Measurements from ENCODE around the gene KRTAP5-6. TPM values are rescaled to one million over a fixed set of nuclear protein-coding genes. Genes with fewer than 3 reads are reported as not detected.

The KRTAP5-6 gene
- total RNA-seq, 1 donor from 2014 or later, result not detected

GRCh38 chr11:1729692-1730011 is 32.7 kb downstream of the KRTAP5-6 start:
- TF ChIP-seq, protein P1, sequence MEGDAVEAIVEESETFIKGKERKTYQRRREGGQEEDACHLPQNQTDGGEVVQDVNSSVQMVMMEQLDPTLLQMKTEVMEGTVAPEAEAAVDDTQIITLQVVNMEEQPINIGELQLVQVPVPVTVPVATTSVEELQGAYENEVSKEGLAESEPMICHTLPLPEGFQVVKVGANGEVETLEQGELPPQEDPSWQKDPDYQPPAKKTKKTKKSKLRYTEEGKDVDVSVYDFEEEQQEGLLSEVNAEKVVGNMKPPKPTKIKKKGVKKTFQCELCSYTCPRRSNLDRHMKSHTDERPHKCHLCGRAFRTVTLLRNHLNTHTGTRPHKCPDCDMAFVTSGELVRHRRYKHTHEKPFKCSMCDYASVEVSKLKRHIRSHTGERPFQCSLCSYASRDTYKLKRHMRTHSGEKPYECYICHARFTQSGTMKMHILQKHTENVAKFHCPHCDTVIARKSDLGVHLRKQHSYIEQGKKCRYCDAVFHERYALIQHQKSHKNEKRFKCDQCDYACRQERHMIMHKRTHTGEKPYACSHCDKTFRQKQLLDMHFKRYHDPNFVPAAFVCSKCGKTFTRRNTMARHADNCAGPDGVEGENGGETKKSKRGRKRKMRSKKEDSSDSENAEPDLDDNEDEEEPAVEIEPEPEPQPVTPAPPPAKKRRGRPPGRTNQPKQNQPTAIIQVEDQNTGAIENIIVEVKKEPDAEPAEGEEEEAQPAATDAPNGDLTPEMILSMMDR (conservative IDR thresholded peaks at IDR 0.05), result no peak
- Mint-ChIP-seq H3K27ac (no peak overlapping the region), H3K9me3 (no peaks in the 10 kb centered on the region), H3K4me1 (ENCODE audit: unreplicated experiment) (peaks cover 3% of the 10 kb centered on the region), H3K36me3 (no peaks in the 10 kb centered on the region), H3K4me3 (no peak overlapping the region), H3K27me3 (peaks cover 74% of the 10 kb centered on the region)
- DNase-seq (ENCODE audit: extremely low spot score, unreplicated experiment), result no peak

DNA sequence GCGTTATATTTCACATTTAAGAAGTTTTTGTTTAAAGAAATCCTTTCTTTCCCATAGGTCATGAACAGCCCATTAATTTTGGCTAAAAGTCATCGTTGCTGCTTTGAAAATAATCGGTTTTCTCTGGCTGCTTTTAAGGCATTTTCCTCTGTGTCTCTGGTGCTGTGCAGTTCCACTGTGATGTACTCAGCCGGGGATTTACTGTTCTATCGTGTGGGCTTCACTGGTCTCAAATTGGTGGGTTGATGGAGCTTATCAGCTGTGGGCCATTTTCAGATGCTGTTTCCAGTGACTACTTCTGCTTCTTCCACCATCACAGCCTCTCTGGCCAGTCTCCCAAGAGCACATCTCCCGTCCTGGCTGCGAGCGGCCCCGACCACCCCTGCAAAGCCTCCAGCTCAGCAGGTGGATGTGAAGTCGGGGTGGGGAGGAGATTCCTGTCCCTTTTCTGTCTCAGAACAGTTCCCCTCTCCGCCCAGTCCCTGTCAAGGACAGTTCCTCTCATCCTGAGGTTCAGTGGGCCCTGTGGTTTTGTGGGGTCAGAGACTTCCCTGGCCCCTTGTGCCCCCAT is 33.1 kb downstream of the KRTAP5-6 start:
- Mint-ChIP-seq H3K27ac (peak overlapping the region; percentile 64), H3K4me1 (ENCODE audit: unreplicated experiment) (peaks cover 3% of the 10 kb centered on the region), H3K27me3 (peaks cover 73% of the 10 kb centered on the region), H3K4me3 (no peak overlapping the region), H3K9me3 (no peaks in the 10 kb centered on the region), H3K36me3 (no peaks in the 10 kb centered on the region)
- no peak for DNase-seq (ENCODE audit: extremely low spot score, unreplicated experiment)
- TF ChIP-seq, protein P1 (conservative IDR thresholded peaks at IDR 0.05), result no peak

DNA sequence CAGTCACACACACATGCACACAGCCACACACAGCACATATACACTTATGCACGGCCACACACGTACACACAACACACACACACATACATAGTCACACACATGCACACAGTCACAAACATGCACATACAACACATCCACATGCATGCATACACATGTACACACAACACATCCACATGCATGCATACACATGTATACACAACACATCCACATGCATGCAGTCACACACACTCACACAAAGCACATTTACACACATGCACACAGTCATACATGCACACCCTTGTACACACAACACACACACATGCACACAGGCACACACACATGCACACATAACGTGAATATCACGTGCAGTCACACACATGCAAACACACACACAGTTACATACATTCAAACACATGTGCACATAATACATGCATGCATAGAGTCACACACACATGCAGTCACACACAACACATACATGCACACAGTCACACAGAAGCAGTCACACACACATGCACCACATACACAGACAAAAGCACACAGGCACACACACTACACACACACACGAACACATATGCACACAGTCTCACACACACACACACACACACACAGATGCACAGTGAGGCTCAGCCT is 34.6 kb downstream of the KRTAP5-6 start:
- Mint-ChIP-seq H3K27me3 (peaks cover 81% of the 10 kb centered on the region), H3K9me3 (peaks cover 12% of the 10 kb centered on the region), H3K36me3 (no peaks in the 10 kb centered on the region), H3K4me3 (no peak overlapping the region), H3K27ac (no peak overlapping the region), H3K4me1 (ENCODE audit: unreplicated experiment) (peaks cover 3% of the 10 kb centered on the region)
- TF ChIP-seq, protein P1 (conservative IDR thresholded peaks at IDR 0.05), result no peak
- no peak for DNase-seq (ENCODE audit: extremely low spot score, unreplicated experiment)

DNA sequence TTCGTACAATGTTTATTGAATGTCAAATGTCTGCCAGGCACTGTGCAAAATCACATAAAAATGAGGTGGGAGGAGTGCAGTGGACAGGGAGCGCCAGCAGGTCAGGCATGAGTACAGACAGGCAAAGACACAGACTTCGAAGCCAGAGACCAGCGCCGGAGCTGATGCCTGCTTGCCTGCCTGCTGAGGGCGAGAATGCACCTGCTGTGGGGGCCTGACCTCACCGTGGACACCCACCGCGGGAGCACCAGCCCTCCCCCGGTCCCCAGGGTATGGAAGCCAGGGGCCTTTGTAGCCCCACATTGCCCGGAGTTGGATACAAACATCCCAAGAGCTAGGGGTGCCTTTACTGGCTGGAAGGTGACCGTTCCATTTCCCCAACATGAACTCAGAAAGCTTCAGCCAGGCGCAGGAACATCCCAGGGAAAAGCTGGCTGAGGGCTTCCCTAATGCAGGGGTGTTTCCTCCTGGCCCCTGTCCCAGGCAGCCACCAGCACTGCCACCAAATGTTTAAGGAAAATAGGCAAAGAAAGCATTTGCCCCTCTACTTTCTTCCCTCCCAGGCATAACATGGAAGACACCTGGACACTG is 35.5 kb downstream of the KRTAP5-6 start:
- Mint-ChIP-seq H3K27ac (no peak overlapping the region), H3K4me1 (ENCODE audit: unreplicated experiment) (peaks cover 3% of the 10 kb centered on the region), H3K27me3 (peaks cover 81% of the 10 kb centered on the region), H3K4me3 (no peak overlapping the region), H3K9me3 (peaks cover 14% of the 10 kb centered on the region), H3K36me3 (no peaks in the 10 kb centered on the region)
- TF ChIP-seq, protein P1 (conservative IDR thresholded peaks at IDR 0.05), result no peak
- no peak for DNase-seq (ENCODE audit: extremely low spot score, unreplicated experiment)

DNA sequence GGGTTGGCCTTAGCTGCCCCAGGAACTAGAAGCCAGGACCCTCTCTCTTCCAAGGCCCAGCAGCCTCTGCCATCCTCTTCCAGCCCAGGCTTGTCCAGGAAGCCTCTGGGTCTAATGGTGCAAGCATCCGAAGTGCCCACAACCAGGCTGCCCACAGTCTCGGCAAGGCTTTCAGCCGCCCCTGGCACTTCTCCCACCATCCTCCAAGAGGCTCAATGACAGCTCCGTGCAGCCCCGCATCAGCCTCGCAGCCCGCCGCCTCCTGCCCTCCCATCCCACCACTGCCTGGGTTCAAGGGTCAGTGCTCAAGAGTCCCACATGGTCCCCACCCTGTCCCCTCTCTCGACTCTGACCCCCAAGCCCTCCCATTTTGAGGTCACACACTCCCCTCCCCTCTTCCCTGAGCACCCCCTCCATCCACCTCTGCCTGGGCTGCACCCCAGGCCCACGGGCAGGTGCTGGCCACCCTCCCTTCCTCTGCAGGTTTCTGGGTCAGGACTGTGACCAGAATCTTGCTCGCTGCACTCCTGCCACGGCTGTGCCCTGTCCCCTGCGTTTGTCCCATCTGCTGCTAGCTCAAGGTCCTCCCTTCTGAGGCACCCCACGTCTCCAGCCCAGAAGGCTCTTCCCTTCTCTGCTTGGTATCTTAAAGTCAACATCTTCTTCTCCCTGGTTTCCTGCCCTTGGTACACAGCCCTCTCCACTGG is 36.2 kb downstream of the KRTAP5-6 start:
- Mint-ChIP-seq H3K27ac (peak overlapping the region; percentile 36), H3K9me3 (peaks cover 20% of the 10 kb centered on the region), H3K36me3 (no peaks in the 10 kb centered on the region), H3K27me3 (peaks cover 81% of the 10 kb centered on the region), H3K4me3 (no peak overlapping the region), H3K4me1 (ENCODE audit: unreplicated experiment) (peaks cover 3% of the 10 kb centered on the region)
- no peak for DNase-seq (ENCODE audit: extremely low spot score, unreplicated experiment)
- TF ChIP-seq, protein P1 (conservative IDR thresholded peaks at IDR 0.05), result no peak

All from type B pancreatic cell (in vitro differentiated cells).